GM19468 (cell line): ENCODE results near the gene TTBK1.

Experiments used
- ATAC-seq: cut with Tn5 transposase; IDR thresholded peaks from one replicate; pipeline ENCODE4 v1.9.1; 2021; ENCODE audit warnings: mild to moderate bottlenecking, moderate library complexity, moderate number of reproducible peaks; ENCODE audit not compliant: unreplicated experiment; ENCODE audit errors: extremely low read depth

Gene TTBK1

DNA sequence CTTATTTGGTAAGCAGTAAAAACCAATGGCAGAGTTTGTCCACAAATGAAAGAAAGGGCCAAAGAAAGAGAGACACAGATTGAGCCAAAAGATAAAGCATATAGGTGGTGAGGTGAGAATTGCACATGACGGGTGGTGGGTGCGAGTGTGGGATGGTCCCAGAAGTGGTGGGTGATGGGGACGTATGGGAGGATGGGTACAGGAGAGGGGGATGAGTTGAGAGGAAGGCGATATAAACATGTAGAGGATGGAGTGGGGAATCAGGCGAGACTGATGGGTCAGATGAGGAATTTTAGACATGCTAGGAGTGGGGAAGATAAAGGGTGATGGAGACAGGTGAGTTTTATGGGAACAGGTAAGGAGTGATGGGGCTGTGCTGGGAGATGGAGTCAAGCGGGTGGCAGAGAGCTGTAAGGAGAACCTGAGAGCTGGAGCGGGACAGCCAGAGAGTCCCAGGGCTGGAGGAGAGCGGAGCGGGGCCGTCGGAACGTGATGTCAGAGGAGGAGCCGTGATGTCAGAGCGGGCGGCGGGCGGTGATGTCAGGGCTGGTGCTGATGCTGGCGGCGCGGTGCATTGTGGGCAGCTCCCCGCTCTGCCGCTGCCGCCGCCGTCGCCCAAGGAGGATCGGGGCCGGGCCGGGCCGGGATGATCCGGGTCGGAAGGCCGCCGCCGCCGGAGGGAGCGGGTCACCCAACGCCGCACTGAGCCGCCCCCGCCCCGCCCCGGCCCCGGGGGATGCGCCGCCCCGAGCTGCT lies at the start of gene TTBK1:
TSS of gene TTBK1 (plus strand) at position 574 of the 756 bp plus-strand sequence. CDS start 3,180 bp downstream, outside the sequence.
- ATAC-seq, result no peak

DNA sequence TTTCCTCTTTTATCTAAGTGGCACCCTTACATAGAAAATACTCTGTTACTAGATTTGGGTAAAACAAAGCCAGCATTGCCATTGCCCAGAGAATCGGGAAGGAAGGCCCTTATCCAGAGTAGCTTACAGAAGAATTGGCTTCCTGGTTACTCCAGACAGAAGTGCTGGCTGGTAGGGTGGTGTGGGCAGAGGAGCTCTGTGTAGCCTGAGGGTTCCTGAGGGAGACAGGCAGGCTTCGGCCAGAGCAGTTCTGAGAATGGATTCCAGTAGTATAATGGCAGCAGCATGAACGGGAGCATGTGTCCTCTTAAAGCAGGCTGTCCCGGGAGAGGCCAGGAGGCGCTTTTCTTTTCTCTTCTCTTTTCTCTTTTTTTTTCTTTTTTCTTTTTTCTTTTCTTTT lies 49.4 kb upstream of the TTBK1 start:
- ATAC-seq, result no peak

DNA sequence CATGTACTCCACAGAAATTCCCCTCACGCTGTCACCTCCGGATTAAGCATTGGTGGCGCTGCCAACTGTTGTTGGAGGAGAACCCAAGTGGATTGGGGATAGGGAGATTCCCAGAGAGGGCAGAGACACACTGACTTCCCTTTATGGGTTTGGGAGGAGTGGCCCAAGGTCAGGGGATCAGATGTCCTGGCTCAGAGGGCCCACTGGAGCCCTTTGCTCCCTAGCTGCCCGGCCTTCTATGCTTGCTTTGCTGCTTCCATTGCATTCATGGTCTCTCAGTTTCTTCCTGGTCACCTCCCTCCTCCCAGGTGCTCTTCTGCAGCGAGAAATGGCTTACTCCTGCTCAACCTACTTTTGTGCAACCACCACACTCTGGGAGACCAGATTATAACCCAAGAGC lies 46.9 kb upstream of the TTBK1 start:
- no peak for ATAC-seq

DNA sequence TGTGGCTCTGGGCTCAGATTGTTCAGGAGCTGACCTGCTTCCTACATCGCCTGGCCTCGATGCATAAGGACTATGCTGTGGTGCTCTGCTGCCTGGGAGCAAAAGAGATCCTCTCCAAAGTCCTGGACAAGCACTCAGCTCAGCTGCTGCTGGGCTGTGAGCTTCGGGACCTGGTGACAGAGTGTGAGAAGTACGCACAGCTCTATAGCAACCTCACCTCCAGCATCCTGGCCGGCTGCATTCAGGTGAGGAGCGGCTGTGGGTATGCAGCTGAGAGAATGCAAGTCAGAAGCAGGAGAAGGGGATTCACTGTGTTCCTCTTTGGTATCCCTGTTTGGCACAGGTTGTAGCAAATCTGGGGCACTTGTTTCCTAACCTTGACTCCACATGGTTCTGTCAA lies 43.4 kb upstream of the TTBK1 start:
- no peak for ATAC-seq

DNA sequence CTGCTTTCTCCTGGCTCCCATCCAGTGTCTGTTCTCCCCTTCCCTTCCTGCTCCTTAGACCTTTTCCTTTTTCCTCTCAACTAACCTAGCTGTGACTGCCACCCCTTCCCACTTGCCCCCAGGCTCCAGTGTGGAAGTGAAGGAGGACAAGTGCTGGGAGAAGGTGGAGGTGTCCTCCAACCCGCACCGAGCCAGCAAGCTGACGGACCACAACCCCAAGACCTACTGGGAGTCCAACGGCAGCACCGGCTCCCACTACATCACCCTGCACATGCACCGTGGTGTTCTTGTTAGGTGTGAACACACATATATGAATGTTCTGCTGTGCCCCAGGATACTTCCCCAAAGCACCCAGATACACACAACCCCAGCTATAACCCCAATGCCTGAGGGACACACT lies 42.7 kb upstream of the TTBK1 start:
- no peak for ATAC-seq

DNA sequence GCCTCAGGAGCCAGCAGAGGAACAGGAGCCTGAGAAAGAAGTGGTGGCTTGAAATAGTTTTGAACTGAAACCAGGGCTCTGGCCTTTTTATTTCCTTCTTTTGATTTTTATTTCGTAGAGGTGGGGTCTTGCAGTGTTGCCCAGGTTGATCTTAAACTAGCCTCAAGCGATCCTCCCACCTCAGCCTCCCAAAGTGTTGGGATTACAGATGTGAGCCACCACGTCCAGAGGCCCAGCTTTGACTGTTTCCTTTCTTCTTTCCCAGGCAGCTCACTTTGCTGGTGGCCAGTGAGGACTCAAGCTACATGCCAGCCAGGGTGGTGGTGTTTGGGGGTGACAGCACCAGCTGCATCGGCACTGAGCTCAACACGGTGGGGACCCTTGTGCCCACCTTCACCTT lies 40.8 kb upstream of the TTBK1 start:
- ATAC-seq, result no peak

DNA sequence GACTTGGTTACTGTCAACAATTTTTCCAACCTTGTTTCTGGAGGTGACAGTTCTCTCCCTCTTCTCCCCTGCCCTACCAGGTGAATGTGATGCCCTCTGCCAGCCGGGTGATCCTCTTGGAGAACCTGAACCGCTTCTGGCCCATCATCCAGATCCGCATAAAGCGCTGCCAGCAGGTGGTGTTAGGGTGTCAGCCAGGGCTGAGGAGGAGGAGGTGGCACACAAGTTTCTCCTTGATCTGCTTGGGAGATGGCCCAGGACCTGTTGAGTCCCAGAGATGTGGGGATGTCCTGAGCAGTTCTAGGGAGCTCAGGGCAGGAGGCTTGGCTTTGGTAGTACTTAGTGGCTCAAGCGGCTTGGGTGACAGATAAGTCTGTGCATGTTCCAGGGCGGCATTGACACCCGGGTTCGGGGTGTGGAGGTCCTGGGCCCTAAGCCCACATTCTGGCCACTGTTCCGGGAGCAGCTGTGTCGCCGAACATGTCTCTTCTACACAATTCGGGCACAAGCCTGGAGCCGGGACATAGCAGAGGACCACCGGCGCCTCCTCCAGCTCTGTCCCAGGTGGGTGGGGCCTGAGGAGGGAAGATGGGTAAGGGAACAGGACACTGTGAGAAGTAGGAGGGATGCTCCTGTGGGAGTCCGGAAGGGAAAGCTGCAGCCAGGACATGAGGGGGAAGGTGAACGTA lies 40.1 kb upstream of the TTBK1 start:
- no peak for ATAC-seq

DNA sequence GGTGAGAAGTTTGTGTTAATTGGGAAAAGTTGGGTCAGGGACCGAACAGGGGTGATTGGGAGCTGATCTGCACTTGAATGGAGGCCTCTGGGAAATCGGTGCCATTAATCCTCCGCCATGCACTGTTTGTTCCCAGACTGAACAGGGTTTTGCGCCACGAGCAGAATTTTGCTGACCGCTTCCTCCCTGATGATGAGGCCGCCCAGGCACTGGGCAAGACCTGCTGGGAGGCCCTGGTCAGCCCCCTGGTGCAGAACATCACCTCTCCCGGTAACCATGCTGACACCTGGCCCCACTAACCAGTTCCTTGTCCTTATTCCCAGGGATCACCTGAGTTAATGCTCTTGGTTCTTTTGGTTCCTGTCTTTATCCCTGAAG lies 39.6 kb upstream of the TTBK1 start:
- ATAC-seq, result no peak

DNA sequence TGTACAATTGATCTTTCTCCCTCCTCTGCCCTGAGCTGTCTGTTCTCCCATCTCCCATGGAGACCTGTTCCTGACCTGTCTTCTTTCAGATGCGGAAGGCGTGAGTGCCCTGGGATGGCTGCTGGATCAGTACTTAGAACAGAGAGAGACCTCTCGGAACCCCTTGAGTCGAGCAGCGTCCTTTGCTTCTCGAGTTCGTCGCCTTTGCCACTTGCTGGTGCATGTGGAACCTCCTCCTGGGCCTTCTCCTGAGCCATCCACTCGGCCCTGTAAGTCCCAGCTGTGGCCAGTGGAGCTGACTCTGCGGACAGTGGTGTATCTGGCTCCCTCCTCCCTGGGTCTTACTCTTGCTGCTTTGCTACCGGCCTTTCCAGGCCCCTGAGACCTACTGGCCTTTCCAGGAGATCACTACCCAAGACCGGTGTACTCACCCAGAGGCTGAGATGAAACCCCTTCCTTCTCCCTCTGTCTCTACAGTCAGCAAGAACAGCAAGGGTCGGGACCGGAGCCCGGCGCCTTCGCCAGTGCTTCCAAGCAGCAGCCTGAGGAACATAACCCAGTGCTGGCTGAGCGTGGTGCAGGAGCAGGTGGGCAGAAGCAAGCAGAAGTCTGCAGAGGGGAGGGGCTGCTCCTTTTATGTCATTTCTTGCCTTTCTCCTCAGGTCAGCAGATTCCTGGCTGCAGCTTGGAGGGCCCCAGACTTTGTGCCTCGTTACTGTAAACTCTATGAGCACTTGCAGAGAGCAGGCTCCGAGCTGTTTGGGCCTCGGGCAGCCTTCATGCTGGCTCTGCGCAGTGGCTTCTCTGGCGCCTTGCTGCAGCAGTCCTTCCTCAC lies 38.8 kb upstream of the TTBK1 start:
- ATAC-seq, result no peak

DNA sequence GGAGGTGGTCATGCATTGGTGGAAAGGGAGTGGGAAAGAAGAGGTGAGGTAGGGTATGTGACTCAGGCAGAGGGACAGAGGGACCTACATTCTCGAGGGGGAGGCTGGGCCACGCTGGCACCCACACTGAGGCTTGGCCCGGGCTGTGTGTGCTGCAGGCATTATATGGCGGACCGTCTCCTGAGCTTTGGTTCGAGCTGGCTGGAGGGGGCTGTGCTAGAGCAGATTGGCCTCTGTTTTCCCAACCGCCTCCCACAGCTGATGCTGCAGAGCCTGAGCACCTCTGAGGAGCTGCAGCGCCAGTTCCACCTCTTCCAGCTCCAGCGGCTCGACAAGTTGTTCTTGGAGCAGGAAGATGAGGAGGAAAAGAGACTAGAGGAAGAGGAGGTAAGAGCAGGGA lies 37.4 kb upstream of the TTBK1 start:
- ATAC-seq, result no peak

DNA sequence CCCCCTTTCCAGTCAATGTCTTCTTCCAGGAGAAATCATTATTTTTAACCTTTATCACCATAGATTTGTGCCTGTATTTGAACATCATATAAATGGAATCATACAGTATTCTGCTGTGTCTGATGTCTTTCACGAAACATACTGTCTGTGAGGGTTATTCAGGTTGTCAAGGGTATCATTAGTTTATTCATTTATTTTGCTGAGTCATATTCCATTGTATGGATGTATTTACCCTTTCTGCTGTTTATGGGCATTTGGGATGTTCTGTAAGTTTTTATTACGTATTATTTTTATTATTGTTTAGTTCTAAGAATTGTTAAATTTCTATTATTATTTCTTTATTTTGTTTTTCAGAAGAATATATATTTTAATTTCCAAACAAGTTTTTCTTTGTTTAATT lies 36.0 kb upstream of the TTBK1 start:
- ATAC-seq, result no peak

DNA sequence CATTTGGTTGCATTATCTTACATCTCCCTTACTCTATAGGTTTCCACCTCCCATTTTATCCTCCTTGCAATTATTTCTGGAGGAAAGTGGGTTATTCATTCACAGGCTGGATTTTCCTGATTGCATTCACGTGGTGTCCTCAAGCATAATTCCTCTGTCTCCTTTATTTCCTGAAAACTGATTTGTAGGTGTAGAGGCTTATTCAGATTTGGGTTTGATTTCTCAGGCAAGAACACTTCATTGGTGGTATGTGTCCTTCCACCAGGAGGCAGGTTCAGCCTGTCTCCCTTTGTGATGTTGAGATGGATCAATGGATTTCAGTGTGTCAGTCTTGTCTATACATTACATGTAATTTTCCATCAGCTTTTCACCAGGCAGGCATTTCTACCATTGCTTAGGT lies 31.3 kb upstream of the TTBK1 start:
- no peak for ATAC-seq

DNA sequence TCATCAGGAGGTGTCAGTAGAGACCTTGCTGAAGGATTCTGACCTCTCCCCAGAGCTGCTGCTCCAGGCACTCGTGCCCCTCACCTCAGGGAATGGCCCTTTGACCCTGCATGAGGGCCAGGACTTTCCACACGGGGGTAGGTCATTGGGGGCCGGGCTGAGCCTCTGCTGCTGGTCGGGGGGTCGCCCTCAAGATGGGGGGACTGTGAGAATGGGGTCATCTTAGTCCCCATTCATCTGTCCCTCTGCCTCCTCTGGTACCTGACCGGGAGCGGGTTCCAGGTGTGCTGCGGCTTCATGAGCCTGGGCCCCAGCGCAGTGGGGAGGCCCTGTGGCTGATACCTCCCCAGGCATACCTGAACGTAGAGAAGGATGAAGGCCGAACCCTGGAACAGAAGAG lies 29.9 kb upstream of the TTBK1 start:
- no peak for ATAC-seq

DNA sequence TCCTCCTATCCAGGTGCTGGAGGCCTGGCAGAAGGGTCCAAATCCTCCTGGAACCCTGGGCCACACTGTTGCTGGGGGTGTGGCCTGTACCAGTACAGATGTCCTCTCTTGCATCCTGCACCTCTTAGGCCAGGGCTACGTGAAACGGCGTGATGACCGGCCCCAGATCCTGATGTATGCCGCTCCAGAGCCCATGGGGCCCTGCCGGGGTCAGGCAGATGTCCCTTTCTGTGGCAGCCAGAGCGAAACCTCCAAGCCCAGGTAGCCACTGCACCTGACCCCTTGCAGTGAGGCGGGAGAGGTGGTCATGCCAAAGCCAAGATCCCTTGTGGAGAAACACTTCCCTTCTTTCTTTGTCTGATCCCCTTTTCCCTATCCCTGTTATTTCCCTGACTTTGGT lies 28.2 kb upstream of the TTBK1 start:
- no peak for ATAC-seq

DNA sequence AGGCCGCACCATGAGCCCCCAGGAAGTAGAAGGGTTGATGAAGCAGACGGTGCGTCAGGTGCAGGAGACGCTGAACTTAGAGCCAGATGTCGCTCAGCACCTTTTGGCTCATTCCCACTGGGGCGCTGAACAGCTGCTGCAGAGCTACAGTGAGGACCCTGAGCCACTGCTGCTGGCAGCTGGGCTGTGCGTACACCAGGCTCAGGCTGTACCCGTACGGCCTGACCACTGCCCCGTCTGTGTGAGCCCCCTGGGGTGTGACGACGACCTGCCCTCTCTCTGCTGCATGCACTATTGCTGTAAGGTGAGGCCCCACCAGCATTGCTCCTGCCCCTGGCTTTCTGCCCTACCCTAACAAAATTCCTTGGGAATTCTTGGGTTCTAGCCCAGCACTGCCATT lies 27.1 kb upstream of the TTBK1 start:
- ATAC-seq, result no peak

DNA sequence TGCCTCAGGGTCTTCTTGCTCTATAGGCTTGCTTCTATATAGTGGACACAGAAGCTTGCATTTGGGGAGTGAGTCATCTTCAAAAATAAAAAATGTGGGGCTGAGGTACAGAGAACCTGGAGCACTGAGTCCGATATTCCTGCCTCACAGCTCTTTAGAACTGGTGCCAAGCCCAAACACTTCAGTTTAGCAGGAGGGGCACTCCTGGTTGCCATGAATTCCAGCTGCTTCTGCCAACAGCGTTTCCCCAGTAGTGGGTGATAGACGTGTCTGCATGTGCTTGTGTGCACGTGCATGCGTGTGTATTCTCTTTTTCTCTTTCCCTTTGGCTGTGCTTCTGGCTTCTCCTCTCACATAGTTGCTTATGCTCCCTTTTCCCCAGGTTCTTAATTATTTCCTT lies 25.9 kb upstream of the TTBK1 start:
- ATAC-seq, result no peak

DNA sequence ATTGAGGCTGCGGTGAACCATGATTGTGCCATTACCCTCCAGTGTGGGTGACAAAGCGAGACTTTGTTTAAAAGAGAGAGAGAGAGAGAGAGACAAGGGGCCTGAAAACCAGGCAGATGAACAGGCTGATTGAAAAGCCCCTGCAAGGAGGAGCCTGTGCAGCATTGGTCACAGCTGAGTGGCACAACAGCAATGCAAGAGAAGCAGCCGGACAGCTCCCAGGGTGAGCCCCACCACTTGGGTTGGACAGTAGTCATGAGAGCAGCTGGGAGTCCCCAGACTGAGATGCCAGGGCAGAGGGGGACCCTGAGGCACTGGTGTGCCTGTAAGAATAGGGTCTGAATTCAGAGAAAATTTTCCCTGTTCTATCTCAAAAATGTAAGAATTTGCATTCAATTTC lies 24.2 kb upstream of the TTBK1 start:
- no peak for ATAC-seq

DNA sequence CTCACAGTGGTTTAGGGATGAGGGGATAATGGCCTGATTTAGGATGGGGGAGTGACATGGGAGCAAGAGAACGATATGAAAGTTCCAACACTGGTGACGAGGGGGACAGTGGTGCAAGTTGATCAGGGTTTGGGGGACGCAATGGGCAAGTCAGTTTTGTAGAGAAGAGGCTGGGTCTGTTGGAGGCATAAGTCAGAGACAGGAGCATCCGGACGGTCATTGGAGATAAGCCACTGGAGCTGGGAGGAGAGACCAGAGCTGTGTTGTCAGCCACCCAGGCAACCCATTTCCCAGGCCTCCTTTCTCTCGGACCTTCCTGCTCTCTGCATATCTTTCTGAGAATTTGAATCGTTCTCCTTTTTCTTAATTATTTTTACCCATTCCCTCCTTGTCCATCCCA lies 23.5 kb upstream of the TTBK1 start:
- no peak for ATAC-seq

DNA sequence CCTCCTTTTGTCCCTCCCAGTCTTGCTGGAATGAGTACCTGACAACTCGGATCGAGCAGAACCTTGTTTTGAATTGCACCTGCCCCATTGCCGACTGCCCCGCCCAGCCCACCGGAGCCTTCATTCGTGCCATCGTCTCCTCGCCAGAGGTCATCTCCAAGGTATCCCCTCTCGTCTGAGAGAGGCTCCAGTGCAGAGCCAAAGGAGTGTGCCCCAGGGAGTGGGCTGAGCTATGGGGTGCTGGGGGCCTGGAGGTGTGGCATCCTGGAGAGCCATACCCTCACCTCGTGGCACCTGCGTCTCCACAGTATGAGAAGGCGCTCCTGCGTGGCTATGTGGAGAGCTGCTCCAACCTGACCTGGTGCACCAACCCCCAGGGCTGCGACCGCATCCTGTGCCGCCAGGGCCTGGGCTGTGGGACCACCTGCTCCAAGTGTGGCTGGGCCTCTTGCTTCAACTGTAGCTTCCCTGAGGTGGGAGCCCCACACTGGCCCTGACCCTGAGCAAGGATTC lies 22.8 kb upstream of the TTBK1 start:
- no peak for ATAC-seq

DNA sequence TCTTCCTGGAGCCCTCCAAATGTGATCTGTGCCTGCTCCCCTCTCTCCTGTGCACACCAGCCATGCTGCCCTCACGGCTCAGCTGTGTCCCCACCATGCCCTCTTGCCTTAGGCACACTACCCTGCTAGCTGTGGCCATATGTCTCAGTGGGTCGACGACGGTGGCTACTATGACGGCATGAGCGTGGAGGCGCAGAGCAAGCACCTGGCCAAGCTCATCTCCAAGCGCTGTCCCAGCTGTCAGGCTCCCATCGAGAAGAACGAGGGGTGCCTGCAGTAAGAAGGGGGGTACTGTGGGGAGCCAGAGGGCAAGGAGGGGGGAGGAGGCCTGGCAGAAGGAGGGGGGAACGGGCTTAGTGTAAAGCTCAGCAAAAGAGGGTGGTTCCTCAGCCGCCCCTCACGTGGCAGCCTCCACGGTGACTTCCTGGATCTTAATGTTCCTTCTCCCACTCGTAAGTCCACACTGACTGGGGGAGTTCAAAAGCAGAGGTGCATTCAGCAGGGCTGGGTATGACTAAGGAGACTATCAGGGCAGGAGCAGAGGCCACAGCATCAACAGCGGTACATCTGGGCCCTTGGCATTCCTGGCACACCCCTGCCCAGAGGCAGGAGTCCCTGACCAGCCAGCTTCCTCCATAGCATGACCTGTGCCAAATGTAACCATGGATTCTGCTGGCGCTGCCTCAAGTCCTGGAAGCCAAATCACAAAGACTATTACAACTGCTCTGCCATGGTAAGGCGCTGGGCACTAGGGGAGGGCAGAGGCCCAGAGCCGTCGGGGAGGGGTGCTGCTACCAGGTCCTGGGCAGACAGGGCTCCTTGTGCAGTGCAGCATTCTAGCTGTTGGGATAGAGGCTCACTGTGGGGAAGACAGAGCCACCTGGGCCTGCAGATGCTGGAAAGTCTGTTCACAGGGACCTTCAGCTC lies 22.0 kb upstream of the TTBK1 start:
- no peak for ATAC-seq
